Mucosa of rectum (tissue), 2 donors: ENCODE measurements around the gene PRDX2.

ENCODE experiments used
- H3K27ac ChIP-seq, 2 donors: one replicate each; pipeline ENCODE4 v1.7.0; 2013; ENCODE audit warnings: inconsistent platforms in 2 of 2, low read depth in 2 of 2, low read length in 2 of 2
- H3K27me3 ChIP-seq, 2 donors: one replicate each; pipeline ENCODE4 v1.7.0; 2013; ENCODE audit warnings: low read length in 2 of 2; ENCODE audit not compliant: control insufficient read depth in 2 of 2, insufficient read depth in 2 of 2
- H3K36me3 ChIP-seq, 2 donors: one replicate each; pipeline ENCODE4 v1.7.0; 2013; ENCODE audit warnings: low read length in 2 of 2; ENCODE audit not compliant: control insufficient read depth in 2 of 2, insufficient read depth in 2 of 2
- H3K4me1 ChIP-seq, 2 donors: one replicate each; pipeline ENCODE4 v1.7.0; 2013; ENCODE audit warnings: low read length in 2 of 2, mild to moderate bottlenecking in 1 of 2; ENCODE audit not compliant: control insufficient read depth in 2 of 2, insufficient read depth in 2 of 2
- H3K4me3 ChIP-seq, 2 donors: one replicate each; pipeline ENCODE4 v1.7.0; 2013; ENCODE audit warnings: low read length in 2 of 2
- H3K9ac ChIP-seq, 2 donors: one replicate each; pipeline ENCODE4 v1.7.0; 2013; ENCODE audit warnings: low read length in 2 of 2, low read depth in 1 of 2, mild to moderate bottlenecking in 1 of 2
- H3K9me3 ChIP-seq, 2 donors: one replicate each; pipeline ENCODE4 v1.7.0; 2013; ENCODE audit warnings: low read length in 2 of 2; ENCODE audit not compliant: control insufficient read depth in 2 of 2
- donor health status: healthy.
- donor health status: Normal muscosa, but diverticular disease.

PRDX2 gene

GRCh38 chr19:12752056-12752781, 49.4 kb downstream of the PRDX2 start:
- H3K36me3 ChIP-seq = peaks cover 6 to 10% of the 10 kb centered on the region in 2 donors
- peak overlapping the region; percentile 23 to 51 for H3K27ac ChIP-seq
- peaks cover 1 to 5% of the 10 kb centered on the region in 2 donors for H3K9me3 ChIP-seq
- H3K27me3 ChIP-seq = peaks cover 12 to 25% of the 10 kb centered on the region in 2 donors
- peak overlapping the region; percentile 13 to 49 for H3K4me3 ChIP-seq
- H3K9ac ChIP-seq = peak overlapping the region in 1 of 2 donors; percentile 29
- peaks cover 2 to 16% of the 10 kb centered on the region in 2 donors for H3K4me1 ChIP-seq

- Histone ChIP-seq H3K27ac (peak within 1 kb of the TSS; percentile 51 to 74), H3K36me3 (peaks cover 10 to 14% of the 10 kb centered on the region in 2 donors), H3K4me1 (peaks cover 2 to 16% of the 10 kb centered on the region in 2 donors), H3K27me3 (peaks cover 12 to 25% of the 10 kb centered on the region in 2 donors), H3K9ac (peak within 1 kb of the TSS in 1 of 2 donors; percentile 29), H3K4me3 (peak within 1 kb of the TSS; percentile 26 to 49), H3K9me3 (peaks cover 3 to 5% of the 10 kb centered on the region in 2 donors)
Measured at GRCh38 chr19:12751635-12752034, 50.0 kb downstream of the PRDX2 start, which contains the start of gene BEST2. Gene BEST2 (plus strand): TSS chr19:12751791. CDS start chr19:12752593, 802 bp downstream.

DNA sequence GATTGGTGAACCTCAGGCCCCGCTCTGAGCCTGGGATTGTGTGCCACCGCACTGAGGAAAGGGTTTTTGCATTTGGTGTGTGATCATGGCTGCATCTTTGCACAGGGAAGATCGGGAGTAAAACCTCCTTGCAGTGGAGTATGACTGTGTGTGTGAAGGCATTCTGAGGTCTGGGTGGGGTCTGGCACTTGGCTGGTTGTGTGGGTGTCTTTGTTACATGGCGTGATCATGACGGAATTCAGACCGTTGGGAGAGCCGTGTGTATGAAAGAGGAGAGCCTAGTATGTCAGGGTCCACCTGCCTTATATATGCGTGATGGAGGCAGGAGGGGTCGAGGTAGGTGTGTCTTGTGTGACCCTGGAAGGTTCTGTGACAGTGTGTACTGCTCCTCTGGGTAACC, 50.7 kb downstream of the PRDX2 start:
- Histone ChIP-seq H3K9me3 (peaks cover 3 to 5% of the 10 kb centered on the region in 2 donors), H3K27me3 (peaks cover 12 to 25% of the 10 kb centered on the region in 2 donors), H3K27ac (peak overlapping the region; percentile 34 to 74), H3K4me1 (peaks cover 2 to 16% of the 10 kb centered on the region in 2 donors), H3K36me3 (peaks cover 16 to 20% of the 10 kb centered on the region in 2 donors), H3K9ac (no peak overlapping the region), H3K4me3 (no peak overlapping the region)

- Histone ChIP-seq H3K27me3 (peaks cover 12 to 25% of the 10 kb centered on the region in 2 donors), H3K36me3 (peaks cover 24 to 26% of the 10 kb centered on the region in 2 donors), H3K4me3 (no peak overlapping the region), H3K27ac (peak overlapping the region; percentile 59 to 77), H3K9ac (peak overlapping the region; percentile 1 to 33), H3K9me3 (peaks cover 3 to 5% of the 10 kb centered on the region in 2 donors), H3K4me1 (peaks cover 2 to 16% of the 10 kb centered on the region in 2 donors)
Measured at GRCh38 chr19:12749938-12750521, 51.6 kb downstream of the PRDX2 start.

GRCh38 chr19:12748489-12748888, 53.1 kb downstream of the PRDX2 start:
- Histone ChIP-seq H3K27me3 (peaks cover 8 to 25% of the 10 kb centered on the region in 2 donors), H3K9me3 (peaks cover 3 to 5% of the 10 kb centered on the region in 2 donors), H3K27ac (peak overlapping the region in 1 of 2 donors; percentile 77), H3K36me3 (peaks cover 30 to 32% of the 10 kb centered on the region in 2 donors), H3K4me1 (peaks cover 2 to 16% of the 10 kb centered on the region in 2 donors), H3K9ac (no peak overlapping the region), H3K4me3 (no peak overlapping the region)
